Adrenal gland (tissue), 12 donors: ENCODE results near the gene SMAD9. TPM values are rescaled to one million over a fixed set of nuclear protein-coding genes. Genes with fewer than 3 reads are reported as not detected.
"Not testable (repeated sequence)": the region's sequence is repeated elsewhere in the genome, so short reads cannot be mapped to it uniquely, and the experiment has no call there.

Source experiments
- DNase-seq, 7 donors: peaks; one replicate each; pipeline ENCODE4 v3.0.0-alpha.2; 2019 to 2020
- H3K27ac ChIP-seq, 5 donors: fragments of 200-600 bp; sonication (generic) in 4 of 5; 1 replicate in 3 of 5; 2 replicates in 2 of 5; pipeline versions ENCODE4 v1.5.1 to v1.8.0; 2016 to 2020; ENCODE audit warnings: mild to moderate bottlenecking in 1 of 5
- H3K27me3 ChIP-seq: fragments of 200-600 bp; 2 replicates; pipeline ENCODE4 v1.8.0; 2021
- H3K36me3 ChIP-seq, 2 donors: fragments of 200-600 bp; replicated peaks in 1 of 2; 1 replicate in 1 of 2; 2 replicates in 1 of 2; pipeline versions ENCODE4 v1.5.1 to v1.8.0; 2018 to 2022
- H3K4me1 ChIP-seq, 2 donors: fragments of 200-600 bp; replicated peaks in 1 of 2; 1 replicate in 1 of 2; 2 replicates in 1 of 2; pipeline versions ENCODE4 v1.5.1 to v1.8.0; 2018 to 2021
- H3K4me3 ChIP-seq, 4 donors: fragments of 200-600 bp; sonication (generic) in 3 of 4; one replicate each; pipeline ENCODE4 v1.5.1; 2016 to 2018
- H3K9me3 ChIP-seq, 3 donors: fragments of 200-600 bp; sonication (generic) in 1 of 3; replicated peaks in 1 of 3; 1 replicate in 2 of 3; 2 replicates in 1 of 3; pipeline versions ENCODE4 v1.5.1 to v1.8.0; 2016 to 2021
- CTCF ChIP-seq, 6 experiments: fragments of 450-650 bp in 4 of 6; fragments of 200-600 bp in 2 of 6; sonication (generic) in 1 of 6; IDR thresholded peaks; 1 replicate in 5 of 6; 2 replicates in 1 of 6; pipeline versions ENCODE4 v1.5.1 to v1.8.0; 2016 to 2021; ENCODE audit warnings: antibody characterized with exemption in 6 of 6, mild to moderate bottlenecking in 2 of 6, moderate library complexity in 1 of 6
- POLR2A ChIP-seq, 2 donors: fragments of 450-650 bp; IDR thresholded peaks; one replicate each; pipeline ENCODE4 v1.6.1; 2017; ENCODE audit warnings: antibody characterized with exemption in 2 of 2, mild to moderate bottlenecking in 2 of 2, moderate library complexity in 1 of 2
- WGBS, 4 donors: extraction: QIAGEN DNeasy Blood & Tissue Kit in 2 of 4; methylation state at CpG; one replicate each; pipeline versions ENCODE4 v1.1.5 to v1.1.7; 2013 to 2017; 5-methylcytosine and 5-hydroxymethylcytosine counted together
- intact Hi-C, 2 donors: fragments of 100-400 bp; cut with DNase I; formaldehyde crosslinking; loops; one replicate each; pipeline versions ENCODE4 v1.14.1 to v1.15.0; 2022 to 2023
- polyA plus RNA-seq, 3 donors: library from polyadenylated mRNA; stranded (reverse); fragments of 200-250 nt in 2 of 3; fragments of 350-450 nt in 1 of 3; fragmentation: Illumina TruSeq in 1 of 3; extraction: RNeasy Lipid Tissue Mini Kit (QIAGEN cat#74804) in 1 of 3; gene quantifications; one replicate each; pipeline ENCODE4 v1.2.3, GENCODE V29; 2013 to 2014
- total RNA-seq, 9 donors: library from RNA; depleted of rRNA in 4 of 9; stranded (reverse); fragments of >200 nt in 4 of 9; fragments of 120-200 nt in 1 of 9; fragmentation: NEBNext Ultra II Directional in 1 of 9; extraction: Animal tissue kit (Norgen Biotek cat#: 25700) in 1 of 9; gene quantifications; one replicate each; pipeline versions ENCODE4 v1.1.0 to v1.2.4, GENCODE V29; 2013 to 2023
- donor health status: healthy with polysubstance abuse.
- donor health status: Bipolar disorder and iron deficiency.
- donor health status: DM: yes; HTN: yes; CAD: no.
- donor health status: DM: no; HTN: no; CAD: no.
- donor health status: DM: no; HTN: no; CAD: no.
- donor health status: DM: yes; HTN: yes; CAD: no.

SMAD9 gene
- total and polyA plus RNA-seq, 12 donors, result 0.88 to 4.5 (median 3.1) TPM

- Histone ChIP-seq H3K9me3 (no peaks in the 10 kb centered on the region), H3K36me3 (no peaks in the 10 kb centered on the region), H3K4me1 (no peaks in the 10 kb centered on the region), H3K27me3 (peaks cover 2% of the 10 kb centered on the region), H3K4me3 (no peak overlapping the region), H3K27ac (no peak overlapping the region)
- WGBS, 4 donors, result 86 to 90% (median 86%) methylated on average over 6 of the region's 6 CpGs
- DNase-seq, result no peak
- intact Hi-C loops, result no loop called here
- no peak for TF ChIP-seq POLR2A (IDR thresholded peaks at IDR 0.05)
- TF ChIP-seq CTCF (IDR thresholded peaks at IDR 0.05), result no peak
These were observed 35.8 kb downstream of the SMAD9 start for GRCh38 chr13:36884235-36884634.

- H3K27ac ChIP-seq, result no peak overlapping the region
- intact Hi-C loops, result no loop called here
- no peak overlapping the region for H3K4me3 ChIP-seq
- H3K9me3 ChIP-seq, result no peaks in the 10 kb centered on the region
- TF ChIP-seq POLR2A (IDR thresholded peaks at IDR 0.05), result no peak
- TF ChIP-seq CTCF (IDR thresholded peaks at IDR 0.05), result no peak
- no peaks in the 10 kb centered on the region for H3K4me1 ChIP-seq
- 83 to 93% (median 87%) methylated on average over 5 to 6 of the region's 6 CpGs for WGBS, 4 donors
- peaks cover 2% of the 10 kb centered on the region for H3K27me3 ChIP-seq
- no peak for DNase-seq
- H3K36me3 ChIP-seq, result no peaks in the 10 kb centered on the region
These were observed 36.2 kb downstream of the SMAD9 start for GRCh38 chr13:36883824-36884223.

GRCh38 chr13:36883392-36883791 is 36.6 kb downstream of the SMAD9 start:
- H3K36me3 ChIP-seq, H3K4me1 ChIP-seq, H3K9me3 ChIP-seq, H3K27me3 ChIP-seq, H3K4me3 ChIP-seq, intact Hi-C loops, DNase-seq, H3K27ac ChIP-seq: not testable (repeated sequence)
- WGBS, 4 donors, result 87% methylated on average over 5 of the region's 5 CpGs

GRCh38 chr13:36882829-36883390 is 37.1 kb downstream of the SMAD9 start:
- no peak overlapping the region for H3K4me3 ChIP-seq
- no peak for DNase-seq
- no peak overlapping the region for H3K27ac ChIP-seq
- peaks cover 2% of the 10 kb centered on the region for H3K27me3 ChIP-seq
- no peaks in the 10 kb centered on the region for H3K4me1 ChIP-seq
- intact Hi-C loops, result no loop called here
- TF ChIP-seq POLR2A (IDR thresholded peaks at IDR 0.05) (no peak), CTCF (IDR thresholded peaks at IDR 0.05) (no peak)
- no peaks in the 10 kb centered on the region for H3K9me3 ChIP-seq
- WGBS, 4 donors, result 85 to 93% (median 86%) methylated on average over 6 of the region's 6 CpGs
- no peaks in the 10 kb centered on the region for H3K36me3 ChIP-seq

GRCh38 chr13:36880961-36881360 is 39.1 kb downstream of the SMAD9 start:
- no peak for TF ChIP-seq POLR2A (IDR thresholded peaks at IDR 0.05)
- TF ChIP-seq CTCF (IDR thresholded peaks at IDR 0.05), result no peak
- WGBS, 4 donors, result 57 to 64% (median 59%) methylated on average over 2 of the region's 2 CpGs
- H3K4me1 ChIP-seq, result no peaks in the 10 kb centered on the region
- intact Hi-C loops, result no loop called here
- H3K27me3 ChIP-seq, result no peaks in the 10 kb centered on the region
- no peak overlapping the region for H3K4me3 ChIP-seq
- H3K27ac ChIP-seq, result no peak overlapping the region
- DNase-seq, result no peak
- H3K9me3 ChIP-seq, result no peaks in the 10 kb centered on the region
- no peaks in the 10 kb centered on the region for H3K36me3 ChIP-seq
